HG03175 (cell line): Measurements from ENCODE around the gene SLC25A10.

Source experiments
- ATAC-seq: cut with Tn5 transposase; IDR thresholded peaks from one replicate; pipeline ENCODE4 v1.9.1; 2021; ENCODE audit warnings: mild to moderate bottlenecking, moderate library complexity; ENCODE audit not compliant: unreplicated experiment

Gene SLC25A10

DNA sequence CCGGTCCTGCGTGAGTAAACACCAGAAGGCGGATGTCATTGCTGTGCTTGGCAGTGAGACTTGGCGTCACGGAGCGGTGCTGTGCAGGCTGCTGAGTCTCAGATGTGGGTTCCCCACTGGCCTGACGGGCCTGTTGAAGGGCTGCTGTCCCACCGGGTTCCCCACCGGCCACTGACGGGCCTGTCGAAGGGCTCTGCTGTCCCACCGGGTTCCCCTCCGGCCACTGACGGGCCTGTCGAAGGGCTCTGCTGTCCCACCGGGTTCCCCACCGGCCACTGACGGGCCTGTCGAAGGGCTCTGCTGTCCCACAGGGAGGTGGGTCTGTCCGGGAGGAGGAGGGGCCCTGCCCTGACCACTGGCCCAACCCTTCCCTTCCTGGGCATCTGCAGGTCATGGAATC is 25.5 kb upstream of the SLC25A10 start:
- ATAC-seq = no peak

GRCh38 chr17:81687770-81688541 is 24.1 kb upstream of the SLC25A10 start:
- ATAC-seq = no peak

DNA sequence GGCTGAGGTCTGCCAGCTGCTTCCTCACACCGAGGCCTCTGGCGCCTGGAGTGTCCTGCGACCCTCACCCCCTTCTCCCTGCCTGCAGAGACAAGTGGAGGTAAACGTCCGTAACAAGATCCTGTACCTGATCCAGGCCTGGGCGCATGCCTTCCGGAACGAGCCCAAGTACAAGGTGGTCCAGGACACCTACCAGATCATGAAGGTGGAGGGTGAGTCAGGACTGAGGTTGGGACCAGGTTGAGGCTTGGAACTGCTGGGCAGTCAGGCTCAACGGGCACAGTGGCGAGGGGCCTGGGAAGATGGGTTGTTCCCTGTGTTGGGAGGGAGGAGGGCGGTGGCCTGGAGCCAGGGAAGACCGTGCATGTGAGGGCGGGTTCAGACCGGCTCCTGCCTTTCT is 23.5 kb upstream of the SLC25A10 start:
- no peak for ATAC-seq

DNA sequence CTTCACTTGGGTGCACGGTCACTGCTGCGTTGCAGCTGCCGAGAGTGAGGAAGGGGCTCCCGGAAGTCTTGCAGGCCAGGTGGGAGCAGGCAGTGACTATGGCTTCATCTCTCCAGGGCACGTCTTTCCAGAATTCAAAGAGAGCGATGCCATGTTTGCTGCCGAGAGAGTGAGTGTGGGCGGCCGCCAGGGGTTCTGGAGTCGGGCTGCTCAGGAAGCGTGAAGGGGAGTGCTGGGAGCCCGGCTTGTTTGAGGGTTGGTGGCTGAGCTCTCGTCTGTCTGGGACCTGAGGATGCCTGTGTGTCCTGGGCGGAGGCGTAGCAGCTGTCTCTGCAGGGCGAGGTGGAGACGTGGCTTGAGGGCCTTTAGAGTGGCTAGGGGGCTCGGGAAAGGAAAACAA is 22.0 kb upstream of the SLC25A10 start:
- ATAC-seq = no peak

GRCh38 chr17:81690549-81690948 is 21.5 kb upstream of the SLC25A10 start:
- ATAC-seq = no peak

GRCh38 chr17:81691196-81691595 is 20.9 kb upstream of the SLC25A10 start:
- no peak for ATAC-seq

GRCh38 chr17:81691608-81692007 is 20.5 kb upstream of the SLC25A10 start:
- no peak for ATAC-seq

GRCh38 chr17:81693509-81694210 is 18.4 kb upstream of the SLC25A10 start:
- ATAC-seq = no peak

- ATAC-seq = no peak
These were observed 17.3 kb upstream of the SLC25A10 start for GRCh38 chr17:81694810-81695209.

- ATAC-seq = no peak
These were observed 16.9 kb upstream of the SLC25A10 start for GRCh38 chr17:81695211-81695610.

DNA sequence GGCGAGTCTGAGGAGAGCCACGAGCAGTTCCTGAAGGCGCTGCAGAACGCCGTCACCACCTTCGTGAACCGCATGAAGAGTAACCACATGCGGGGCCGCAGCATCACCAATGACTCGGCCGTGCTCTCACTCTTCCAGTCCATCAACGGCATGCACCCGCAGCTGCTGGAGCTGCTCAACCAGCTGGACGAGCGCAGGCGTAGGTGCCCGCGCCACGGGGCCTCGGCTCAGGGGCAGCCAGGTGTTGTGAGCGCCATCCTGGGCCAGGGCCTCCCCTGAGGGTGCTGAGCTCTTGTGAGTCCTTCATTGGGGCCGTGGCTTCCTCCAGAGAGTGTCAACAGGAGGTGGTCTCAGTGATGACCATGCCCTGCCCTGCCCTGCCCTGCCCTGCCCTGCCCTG is 16.3 kb upstream of the SLC25A10 start:
- ATAC-seq = no peak

DNA sequence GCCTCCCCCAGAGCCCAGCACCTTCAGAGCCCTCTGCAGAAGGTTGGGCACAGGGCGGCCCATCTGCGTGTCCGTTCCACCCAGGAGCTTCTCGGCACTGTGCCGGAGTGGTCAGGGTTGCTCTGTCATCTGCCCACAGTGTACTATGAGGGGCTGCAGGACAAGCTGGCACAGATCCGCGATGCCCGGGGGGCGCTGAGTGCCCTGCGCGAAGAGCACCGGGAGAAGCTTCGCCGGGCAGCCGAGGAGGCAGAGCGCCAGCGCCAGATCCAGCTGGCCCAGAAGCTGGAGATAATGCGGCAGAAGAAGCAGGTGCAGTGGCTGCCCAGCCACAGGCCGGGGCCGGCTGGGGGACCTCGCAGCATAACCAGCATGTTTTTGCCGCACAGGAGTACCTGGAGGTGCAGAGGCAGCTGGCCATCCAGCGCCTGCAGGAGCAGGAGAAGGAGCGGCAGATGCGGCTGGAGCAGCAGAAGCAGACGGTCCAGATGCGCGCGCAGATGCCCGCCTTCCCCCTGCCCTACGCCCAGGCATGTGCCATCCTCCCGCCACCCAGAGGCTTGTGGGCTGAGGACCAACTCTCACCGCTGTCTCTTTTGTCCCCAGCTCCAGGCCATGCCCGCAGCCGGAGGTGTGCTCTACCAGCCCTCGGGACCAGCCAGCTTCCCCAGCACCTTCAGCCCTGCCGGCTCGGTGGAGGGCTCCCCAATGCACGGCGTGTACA is 15.7 kb upstream of the SLC25A10 start:
- no peak for ATAC-seq

GRCh38 chr17:81697261-81698044 is 14.6 kb upstream of the SLC25A10 start:
- no peak for ATAC-seq

DNA sequence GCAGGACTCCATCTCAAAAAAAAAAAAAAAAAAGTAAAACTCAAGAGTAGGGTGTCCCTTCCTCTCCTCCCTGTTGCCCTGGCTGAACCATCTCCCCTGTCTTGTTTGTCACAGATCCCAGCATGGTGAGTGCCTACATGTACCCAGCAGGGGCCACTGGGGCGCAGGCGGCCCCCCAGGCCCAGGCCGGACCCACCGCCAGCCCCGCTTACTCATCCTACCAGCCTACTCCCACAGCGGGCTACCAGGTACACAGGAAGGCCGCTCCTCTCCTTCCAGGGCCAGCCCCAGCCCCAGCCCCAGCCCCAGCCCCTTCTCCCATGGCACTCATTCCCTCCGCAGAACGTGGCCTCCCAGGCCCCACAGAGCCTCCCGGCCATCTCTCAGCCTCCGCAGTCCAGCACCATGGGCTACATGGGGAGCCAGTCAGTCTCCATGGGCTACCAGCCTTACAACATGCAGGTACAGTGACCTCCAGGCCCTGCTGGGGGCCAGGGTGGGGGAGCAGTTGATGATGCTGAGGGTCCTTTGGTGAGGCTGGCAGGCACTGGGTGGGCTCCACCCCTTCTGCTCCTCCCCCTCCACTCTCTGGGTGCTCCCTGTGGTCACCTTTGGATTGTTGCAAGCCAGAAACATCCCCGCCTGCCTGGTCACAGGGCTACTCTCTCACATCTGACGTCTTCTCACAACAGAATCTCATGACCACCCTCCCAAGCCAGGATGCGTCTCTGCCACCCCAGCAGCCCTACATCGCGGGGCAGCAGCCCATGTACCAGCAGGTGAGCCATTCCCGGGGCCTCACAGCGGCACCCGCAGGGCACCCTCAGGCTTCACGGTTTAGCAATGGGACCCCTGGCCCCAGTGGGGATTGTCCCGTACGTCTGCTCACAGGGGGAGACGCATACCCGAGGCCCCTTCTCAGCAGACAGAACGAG is 11.5 kb upstream of the SLC25A10 start:
- no peak for ATAC-seq

DNA sequence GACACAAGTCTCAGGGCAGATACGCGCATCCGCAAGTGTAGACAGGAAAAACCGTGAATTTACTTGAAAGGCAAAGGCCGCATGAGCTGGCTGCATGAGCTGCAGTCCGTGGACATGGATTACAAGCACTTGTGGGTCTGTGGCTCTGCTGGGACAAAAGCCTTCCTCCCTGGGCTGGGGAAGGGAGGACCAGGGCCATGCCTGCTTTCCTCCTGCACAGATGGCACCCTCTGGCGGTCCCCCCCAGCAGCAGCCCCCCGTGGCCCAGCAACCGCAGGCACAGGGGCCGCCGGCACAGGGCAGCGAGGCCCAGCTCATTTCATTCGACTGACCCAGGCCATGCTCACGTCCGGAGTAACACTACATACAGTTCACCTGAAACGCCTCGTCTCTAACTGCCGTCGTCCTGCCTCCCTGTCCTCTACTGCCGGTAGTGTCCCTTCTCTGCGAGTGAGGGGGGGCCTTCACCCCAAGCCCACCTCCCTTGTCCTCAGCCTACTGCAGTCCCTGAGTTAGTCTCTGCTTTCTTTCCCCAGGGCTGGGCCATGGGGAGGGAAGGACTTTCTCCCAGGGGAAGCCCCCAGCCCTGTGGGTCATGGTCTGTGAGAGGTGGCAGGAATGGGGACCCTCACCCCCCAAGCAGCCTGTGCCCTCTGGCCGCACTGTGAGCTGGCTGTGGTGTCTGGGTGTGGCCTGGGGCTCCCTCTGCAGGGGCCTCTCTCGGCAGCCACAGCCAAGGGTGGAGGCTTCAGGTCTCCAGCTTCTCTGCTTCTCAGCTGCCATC is 10.6 kb upstream of the SLC25A10 start:
- ATAC-seq = no peak

GRCh38 chr17:81702934-81703746 is 8.9 kb upstream of the SLC25A10 start, which contains the start of gene MRPL12:
MRPL12 (plus strand) TSS chr17:81703367; CDS start chr17:81703502, 135 bp downstream.
- ATAC-seq = peak; percentile 79

- ATAC-seq = no peak
These were observed 8.1 kb upstream of the SLC25A10 start for GRCh38 chr17:81703747-81704654.
